AG20443 (cell line): Measurements from ENCODE around the gene DNAAF1.
A peak's percentile ranks its signal among the peaks of the same experiment; 100 is the strongest.

Experiments
- DNase-seq: peaks from one replicate; pipeline ENCODE4 v3.0.0; 2012; ENCODE audit warnings: low spot score, mixed read lengths

DNAAF1 gene

GRCh38 chr16:84161037-84161436 is 15.9 kb downstream of the DNAAF1 start:
- no peak for DNase-seq

GRCh38 chr16:84161801-84162200 is 16.7 kb downstream of the DNAAF1 start:
- DNase-seq: no peak

GRCh38 chr16:84165746-84166145 is 20.6 kb downstream of the DNAAF1 start:
- DNase-seq: no peak

- no peak for DNase-seq
Observed at GRCh38 chr16:84166796-84167695, 21.9 kb downstream of the DNAAF1 start.

- DNase-seq: no peak
Observed at GRCh38 chr16:84169765-84170310, 24.7 kb downstream of the DNAAF1 start.

GRCh38 chr16:84174396-84174795 is 29.3 kb downstream of the DNAAF1 start:
- DNase-seq: no peak

- DNase-seq: peak; percentile 68
Observed at GRCh38 chr16:84175350-84176081, 30.4 kb downstream of the DNAAF1 start.

GRCh38 chr16:84176192-84177053 is 31.3 kb downstream of the DNAAF1 start:
- no peak for DNase-seq

GRCh38 chr16:84177741-84178073 is 32.6 kb downstream of the DNAAF1 start:
- DNase-seq: peak; percentile 57

- DNase-seq: no peak
Observed at GRCh38 chr16:84178146-84178765, 33.1 kb downstream of the DNAAF1 start.

GRCh38 chr16:84178892-84179611 is 33.9 kb downstream of the DNAAF1 start:
- no peak for DNase-seq

- no peak for DNase-seq
Observed at GRCh38 chr16:84179612-84180320, 34.7 kb downstream of the DNAAF1 start.

GRCh38 chr16:84180519-84181140 is 35.5 kb downstream of the DNAAF1 start:
- DNase-seq: no peak

- DNase-seq: no peak
Observed at GRCh38 chr16:84181144-84181915, 36.2 kb downstream of the DNAAF1 start.

GRCh38 chr16:84182104-84182503 is 37.0 kb downstream of the DNAAF1 start:
- no peak for DNase-seq

GRCh38 chr16:84182680-84183571 is 37.8 kb downstream of the DNAAF1 start:
- no peak for DNase-seq

GRCh38 chr16:84183572-84183875 is 38.4 kb downstream of the DNAAF1 start:
- DNase-seq: no peak

- DNase-seq: no peak
Observed at GRCh38 chr16:84183911-84184591, 38.9 kb downstream of the DNAAF1 start.
